ENCODE results near the gene EIF6.
A peak's percentile ranks its signal among the peaks of the same experiment; 100 is the strongest.

Gene EIF6

GRCh38 chr20:35285806-35286076 lies 1.2 kb upstream of the EIF6 start:
- no peak for DNase-seq (ENCODE audit: extremely low read depth, insufficient read length)

GRCh38 chr20:35284992-35285805 lies 627 bp upstream of the EIF6 start:
- no peak for TF ChIP-seq CTCF (IDR thresholded peaks at IDR 0.05; ENCODE audit: insufficient read depth, low read length, poor library complexity, severe bottlenecking)
- peak overlapping the region; percentile 96 for H3K4me3 ChIP-seq (replicated peaks; ENCODE audit: low read depth, low read length)
- no peaks in the 10 kb centered on the region for H3K27me3 ChIP-seq (replicated peaks; ENCODE audit: control insufficient read depth, insufficient read depth, low read length)
- DNase-seq (ENCODE audit: extremely low read depth, insufficient read length), result no peak
- H3K36me3 ChIP-seq (ENCODE audit: control insufficient read depth, insufficient read depth, low read length), result peaks cover 5% of the 10 kb centered on the region

More at GRCh38 chr20:35285806-35286076, 1.2 kb upstream of the EIF6 start:
- Histone ChIP-seq H3K4me3 (replicated peaks; ENCODE audit: low read depth, low read length) (no peak overlapping the region), H3K27me3 (replicated peaks; ENCODE audit: control insufficient read depth, insufficient read depth, low read length) (no peaks in the 10 kb centered on the region), H3K36me3 (ENCODE audit: control insufficient read depth, insufficient read depth, low read length) (peaks cover 2% of the 10 kb centered on the region; the same call in 1 of the 2 replicates)
- TF ChIP-seq CTCF (IDR thresholded peaks at IDR 0.05; ENCODE audit: insufficient read depth, low read length, poor library complexity, severe bottlenecking), result no peak

- H3K36me3 ChIP-seq (ENCODE audit: control insufficient read depth, insufficient read depth, low read length), result peaks cover 13% of the 10 kb centered on the region
- no peak for DNase-seq (ENCODE audit: extremely low read depth, insufficient read length)
- H3K27me3 ChIP-seq (replicated peaks; ENCODE audit: control insufficient read depth, insufficient read depth, low read length), result no peaks in the 10 kb centered on the region
- no peak for TF ChIP-seq CTCF (IDR thresholded peaks at IDR 0.05; ENCODE audit: insufficient read depth, low read length, poor library complexity, severe bottlenecking)
- peak overlapping the region; percentile 96 for H3K4me3 ChIP-seq (replicated peaks; ENCODE audit: low read depth, low read length)
Measured at GRCh38 chr20:35283441-35284266, 918 bp downstream of the EIF6 start.

- H3K36me3 ChIP-seq (ENCODE audit: control insufficient read depth, insufficient read depth, low read length), result peaks cover 13% of the 10 kb centered on the region
- no peak for TF ChIP-seq CTCF (IDR thresholded peaks at IDR 0.05; ENCODE audit: insufficient read depth, low read length, poor library complexity, severe bottlenecking)
- H3K27me3 ChIP-seq (replicated peaks; ENCODE audit: control insufficient read depth, insufficient read depth, low read length), result no peaks in the 10 kb centered on the region
- H3K4me3 ChIP-seq (replicated peaks; ENCODE audit: low read depth, low read length), result no peak overlapping the region
- DNase-seq (ENCODE audit: extremely low read depth, insufficient read length), result no peak
Measured at GRCh38 chr20:35281506-35282101, 3.0 kb downstream of the EIF6 start.

GRCh38 chr20:35280523-35280922 lies 4.0 kb downstream of the EIF6 start:
- no peaks in the 10 kb centered on the region for H3K27me3 ChIP-seq (replicated peaks; ENCODE audit: control insufficient read depth, insufficient read depth, low read length)
- no peak overlapping the region for H3K4me3 ChIP-seq (replicated peaks; ENCODE audit: low read depth, low read length)
- no peak for TF ChIP-seq CTCF (IDR thresholded peaks at IDR 0.05; ENCODE audit: insufficient read depth, low read length, poor library complexity, severe bottlenecking)
- H3K36me3 ChIP-seq (ENCODE audit: control insufficient read depth, insufficient read depth, low read length), result peaks cover 17% of the 10 kb centered on the region
- DNase-seq (ENCODE audit: extremely low read depth, insufficient read length), result no peak
